GM12878 (cell line): ENCODE data around the gene CABLES1. TPM values are rescaled to one million over a fixed set of nuclear protein-coding genes. Genes with fewer than 3 reads are reported as not detected.
"Not testable (repeated sequence)": the region's sequence is repeated elsewhere in the genome, so short reads cannot be mapped to it uniquely, and the experiment has no call there.

Experiments
- ATAC-seq: fragments of 200-7000 bp; cut with Tn5 transposase; 3 replicates; pipeline ENCODE4 v1.9.1; 2020; ENCODE audit warnings: mild to moderate bottlenecking, moderate library complexity
- BruUV-seq: library from RNA; stranded (reverse); fragments of 400-500 nt; replicated peaks from 2 replicates; lab custom pipeline; 2021; lab: Mats Ljungman, UMichigan
- CTCF ChIA-PET: fragments of 300-600 bp; sonication (Branson Sonifier 250); formaldehyde crosslinking; extraction: SDS; loops from one replicate; lab custom pipeline; 2021; ENCODE audit warnings: inconsistent platforms; lab: Yijun Ruan, JAX
- POLR2A ChIA-PET: fragments of 350-600 bp; formaldehyde crosslinking; extraction: SDS; loops from one replicate; lab custom pipeline; 2021; ENCODE audit warnings: inconsistent platforms; lab: Charles Lee
- RAD21 ChIA-PET: fragments of 300-600 bp; sonication (Branson Sonifier 250); formaldehyde crosslinking; loops from one replicate; lab custom pipeline; 2023; ENCODE audit warnings: antibody characterized with exemption; ENCODE audit not compliant: unreplicated experiment; lab: Charles Lee
- SMC1A ChIA-PET: fragments of 300-600 bp; sonication (Branson Sonifier 250); formaldehyde crosslinking; loops from one replicate; lab custom pipeline; 2023; ENCODE audit not compliant: unreplicated experiment, uncharacterized antibody; lab: Charles Lee
- DNase-seq: peaks from one replicate; pipeline ENCODE4 v3.0.0-alpha.2; 2011; ENCODE audit warnings: low read depth, low spot score
- FAIRE-seq: peaks from 3 replicates; lab custom pipeline; 2011; peaks lifted over from hg19 to GRCh38; lab: Jason Lieb, UNC
- H2AFZ ChIP-seq: 2 replicates; pipeline ENCODE4 v1.6.0; 2011; ENCODE audit warnings: low read depth, low read length, control low read depth; ENCODE audit not compliant: control insufficient read depth
- H3K27ac ChIP-seq: 2 replicates; pipeline ENCODE4 v1.5.1; 2011; ENCODE audit warnings: control low read depth; ENCODE audit not compliant: control insufficient read depth, insufficient read depth
- H3K27me3 ChIP-seq, 2 experiments: replicated peaks in 1 of 2; 2 replicates each; pipeline versions ENCODE4 v1.6.0 to v1.6.1; 2011; ENCODE audit warnings: low read length in 1 of 2; ENCODE audit not compliant: control insufficient read depth in 2 of 2, insufficient read depth in 2 of 2
- H3K36me3 ChIP-seq, 2 experiments: 2 replicates each; pipeline ENCODE4 v1.5.1; 2011; ENCODE audit warnings: low read length in 1 of 2; ENCODE audit not compliant: control insufficient read depth in 2 of 2, insufficient read depth in 2 of 2
- H3K4me1 ChIP-seq: 2 replicates; pipeline ENCODE4 v1.6.1; 2011; ENCODE audit warnings: mild to moderate bottlenecking, low read length, moderate library complexity, mixed read lengths; ENCODE audit not compliant: control insufficient read depth, insufficient read depth
- H3K4me2 ChIP-seq: 2 replicates; pipeline ENCODE4 v1.6.0; 2011; ENCODE audit warnings: control low read depth; ENCODE audit not compliant: control insufficient read depth, insufficient read depth
- H3K4me3 ChIP-seq: fragments of 200-600 bp; sonication (generic); 2 replicates; pipeline ENCODE4 v1.5.1; 2016
- H3K79me2 ChIP-seq: 2 replicates; pipeline ENCODE4 v1.6.0; 2011; ENCODE audit warnings: low read length; ENCODE audit not compliant: control insufficient read depth, insufficient read depth
- H3K9ac ChIP-seq: 2 replicates; pipeline ENCODE4 v1.8.0; 2011; ENCODE audit warnings: low read length, control low read depth, mixed read lengths; ENCODE audit not compliant: control insufficient read depth, insufficient read depth
- H3K9me3 ChIP-seq: replicated peaks from 3 replicates; pipeline ENCODE4 v1.5.1; 2011; ENCODE audit warnings: mild to moderate bottlenecking, low read length; ENCODE audit not compliant: control insufficient read depth, insufficient read depth
- H4K20me1 ChIP-seq: 2 replicates; pipeline ENCODE4 v1.6.0; 2011; ENCODE audit not compliant: control insufficient read depth, insufficient read depth
- BHLHE40 ChIP-seq, 2 experiments: fragments of 450-650 bp in 1 of 2; IDR thresholded peaks; 2 replicates each; pipeline ENCODE4 v1.6.1; 2011 to 2017; ENCODE audit warnings: low read depth in 2 of 2, borderline replicate concordance in 1 of 2, improper control_type of control experiment in 1 of 2, low read length in 1 of 2, mild to moderate bottlenecking in 1 of 2
- KAT2A ChIP-seq: conservative IDR thresholded peaks from 2 replicates; pipeline ENCODE4 v1.6.1; 2011; ENCODE audit warnings: low read depth, low read length; ENCODE audit not compliant: control insufficient read depth
- RUNX3 ChIP-seq: IDR thresholded peaks from 2 replicates; pipeline ENCODE4 v1.6.1; 2012; ENCODE audit warnings: low read length, inconsistent platforms
- WGBS: methylation state at CpG from one replicate; pipeline ENCODE4 v1.1.6; 2016; ENCODE audit warnings: low lambda C conversion rate; ENCODE audit not compliant: insufficient replicate concordance, insufficient coverage; ENCODE audit errors: missing lambda C conversion rate; 5-methylcytosine and 5-hydroxymethylcytosine counted together
- in situ Hi-C: fragments of 300-500 bp; cut with MboI; formaldehyde crosslinking; loops from 9 replicates; pipeline ENCODE4 v1.14.3; 2018; ENCODE audit warnings: mixed read lengths
- intact Hi-C: fragments of 100-400 bp; cut with micrococcal nuclease; formaldehyde crosslinking; loops from one replicate; pipeline ENCODE4 v1.14.2; 2022; ENCODE audit not compliant: unreplicated experiment
- polyA plus RNA-seq, 11 experiments: library from polyadenylated mRNA; depleted of rRNA in 4 of 11; unstranded in 6 of 11; stranded (reverse) in 5 of 11; fragments of >200 nt; fragmentation: Nextera tagmentation in 4 of 11; fragmentation: Illumina TruSeq in 1 of 11; extraction: Ambion mirVana in 4 of 11; extraction: Trizol in 1 of 11; gene quantifications; 1 replicate in 1 of 11; 2 replicates in 10 of 11; pipeline versions ENCODE4 v1.2.1 to v1.2.3, GENCODE V29; 2011 to 2016; ENCODE audit warnings: inconsistent platforms in 2 of 11, missing spikeins in 2 of 11, low read depth in 1 of 11
- total RNA-seq, 4 experiments: library from RNA; depleted of rRNA in 3 of 4; stranded (reverse); fragments of >200 nt in 3 of 4; fragmentation: Illumina TruSeq in 1 of 4; extraction: Trizol in 1 of 4; gene quantifications; 2 replicates each; pipeline versions ENCODE4 v1.2.1 to v1.2.3, GENCODE V29; 2013 to 2021
- TF ChIP-seq, protein P1 (sequence below): fragments of 450-650 bp; formaldehyde crosslinking; IDR thresholded peaks from 2 replicates; pipeline ENCODE4 v1.4.0; 2020; ENCODE audit warnings: mild to moderate bottlenecking, moderate library complexity
- TF ChIP-seq, protein P2 (sequence below): IDR thresholded peaks from 2 replicates; pipeline ENCODE4 v1.6.1; 2012; ENCODE audit warnings: mild to moderate bottlenecking, low read depth, low read length
- TF ChIP-seq, protein P3 (sequence below): IDR thresholded peaks from 2 replicates; pipeline ENCODE4 v1.6.1; 2011; ENCODE audit warnings: low read depth, mild to moderate bottlenecking, low read length, moderate library complexity, borderline replicate concordance; ENCODE audit errors: extremely low read depth

CABLES1 gene
- total and polyA plus RNA-seq, 10 of the 15 experiments (the other 5 are each of a cell fraction or from before 2014, with no cell fraction given) = 2.9 to 27.2 (median 8.2) TPM

DNA sequence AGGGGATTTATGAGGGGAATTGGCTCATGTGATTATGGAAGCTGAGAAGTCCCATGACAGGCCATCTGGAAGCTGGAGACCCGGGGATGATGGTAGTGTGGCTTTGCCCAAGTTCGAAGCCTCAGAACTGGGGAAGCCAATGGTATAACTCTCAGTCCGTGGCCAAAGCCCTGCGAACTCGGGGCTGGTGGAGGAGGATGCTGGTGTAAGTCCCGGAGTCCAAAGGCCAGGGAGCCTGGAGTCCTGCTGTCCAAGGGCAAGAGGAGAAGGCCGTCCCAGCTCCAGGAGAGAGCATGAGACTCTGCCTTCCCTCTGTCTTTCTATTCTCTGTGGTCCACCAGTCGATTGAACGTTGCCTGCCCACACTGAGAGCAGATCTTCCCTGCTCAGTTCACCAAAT is 43.2 kb upstream of the CABLES1 start:
- H3K27me3 ChIP-seq = no peaks in the 10 kb centered on the region
- TF ChIP-seq, protein P1, sequence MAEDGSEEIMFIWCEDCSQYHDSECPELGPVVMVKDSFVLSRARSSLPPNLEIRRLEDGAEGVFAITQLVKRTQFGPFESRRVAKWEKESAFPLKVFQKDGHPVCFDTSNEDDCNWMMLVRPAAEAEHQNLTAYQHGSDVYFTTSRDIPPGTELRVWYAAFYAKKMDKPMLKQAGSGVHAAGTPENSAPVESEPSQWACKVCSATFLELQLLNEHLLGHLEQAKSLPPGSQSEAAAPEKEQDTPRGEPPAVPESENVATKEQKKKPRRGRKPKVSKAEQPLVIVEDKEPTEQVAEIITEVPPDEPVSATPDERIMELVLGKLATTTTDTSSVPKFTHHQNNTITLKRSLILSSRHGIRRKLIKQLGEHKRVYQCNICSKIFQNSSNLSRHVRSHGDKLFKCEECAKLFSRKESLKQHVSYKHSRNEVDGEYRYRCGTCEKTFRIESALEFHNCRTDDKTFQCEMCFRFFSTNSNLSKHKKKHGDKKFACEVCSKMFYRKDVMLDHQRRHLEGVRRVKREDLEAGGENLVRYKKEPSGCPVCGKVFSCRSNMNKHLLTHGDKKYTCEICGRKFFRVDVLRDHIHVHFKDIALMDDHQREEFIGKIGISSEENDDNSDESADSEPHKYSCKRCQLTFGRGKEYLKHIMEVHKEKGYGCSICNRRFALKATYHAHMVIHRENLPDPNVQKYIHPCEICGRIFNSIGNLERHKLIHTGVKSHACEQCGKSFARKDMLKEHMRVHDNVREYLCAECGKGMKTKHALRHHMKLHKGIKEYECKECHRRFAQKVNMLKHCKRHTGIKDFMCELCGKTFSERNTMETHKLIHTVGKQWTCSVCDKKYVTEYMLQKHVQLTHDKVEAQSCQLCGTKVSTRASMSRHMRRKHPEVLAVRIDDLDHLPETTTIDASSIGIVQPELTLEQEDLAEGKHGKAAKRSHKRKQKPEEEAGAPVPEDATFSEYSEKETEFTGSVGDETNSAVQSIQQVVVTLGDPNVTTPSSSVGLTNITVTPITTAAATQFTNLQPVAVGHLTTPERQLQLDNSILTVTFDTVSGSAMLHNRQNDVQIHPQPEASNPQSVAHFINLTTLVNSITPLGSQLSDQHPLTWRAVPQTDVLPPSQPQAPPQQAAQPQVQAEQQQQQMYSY (CRISPR knock-in tag) = no peak
- TF ChIP-seq RUNX3 (no peak), KAT2A (no peak), BHLHE40 (IDR thresholded peaks at IDR 0.05; ENCODE audit: borderline replicate concordance in 1 of 2, low read depth in 2 of 2, low read length in 1 of 2) (no peak)
- TF ChIP-seq, protein P2, sequence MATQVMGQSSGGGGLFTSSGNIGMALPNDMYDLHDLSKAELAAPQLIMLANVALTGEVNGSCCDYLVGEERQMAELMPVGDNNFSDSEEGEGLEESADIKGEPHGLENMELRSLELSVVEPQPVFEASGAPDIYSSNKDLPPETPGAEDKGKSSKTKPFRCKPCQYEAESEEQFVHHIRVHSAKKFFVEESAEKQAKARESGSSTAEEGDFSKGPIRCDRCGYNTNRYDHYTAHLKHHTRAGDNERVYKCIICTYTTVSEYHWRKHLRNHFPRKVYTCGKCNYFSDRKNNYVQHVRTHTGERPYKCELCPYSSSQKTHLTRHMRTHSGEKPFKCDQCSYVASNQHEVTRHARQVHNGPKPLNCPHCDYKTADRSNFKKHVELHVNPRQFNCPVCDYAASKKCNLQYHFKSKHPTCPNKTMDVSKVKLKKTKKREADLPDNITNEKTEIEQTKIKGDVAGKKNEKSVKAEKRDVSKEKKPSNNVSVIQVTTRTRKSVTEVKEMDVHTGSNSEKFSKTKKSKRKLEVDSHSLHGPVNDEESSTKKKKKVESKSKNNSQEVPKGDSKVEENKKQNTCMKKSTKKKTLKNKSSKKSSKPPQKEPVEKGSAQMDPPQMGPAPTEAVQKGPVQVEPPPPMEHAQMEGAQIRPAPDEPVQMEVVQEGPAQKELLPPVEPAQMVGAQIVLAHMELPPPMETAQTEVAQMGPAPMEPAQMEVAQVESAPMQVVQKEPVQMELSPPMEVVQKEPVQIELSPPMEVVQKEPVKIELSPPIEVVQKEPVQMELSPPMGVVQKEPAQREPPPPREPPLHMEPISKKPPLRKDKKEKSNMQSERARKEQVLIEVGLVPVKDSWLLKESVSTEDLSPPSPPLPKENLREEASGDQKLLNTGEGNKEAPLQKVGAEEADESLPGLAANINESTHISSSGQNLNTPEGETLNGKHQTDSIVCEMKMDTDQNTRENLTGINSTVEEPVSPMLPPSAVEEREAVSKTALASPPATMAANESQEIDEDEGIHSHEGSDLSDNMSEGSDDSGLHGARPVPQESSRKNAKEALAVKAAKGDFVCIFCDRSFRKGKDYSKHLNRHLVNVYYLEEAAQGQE = no peak
- TF ChIP-seq, protein P3, sequence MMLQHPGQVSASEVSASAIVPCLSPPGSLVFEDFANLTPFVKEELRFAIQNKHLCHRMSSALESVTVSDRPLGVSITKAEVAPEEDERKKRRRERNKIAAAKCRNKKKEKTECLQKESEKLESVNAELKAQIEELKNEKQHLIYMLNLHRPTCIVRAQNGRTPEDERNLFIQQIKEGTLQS = no peak
- intact Hi-C loops = loop anchor here (10.0 kb wide), 1 partner anchor 297 kb away; no protein-coding TSS in a partner anchor
- no peak overlapping the region for H3K9ac ChIP-seq
- no peak for ATAC-seq
- CTCF ChIA-PET = interaction anchor here (1.0 to 1.2 kb wide), 2 partner anchors 14 to 34 kb away, joined by 3 to 4 read pairs; no protein-coding TSS in a partner anchor
- no peaks in the 10 kb centered on the region for H3K79me2 ChIP-seq
- H2AFZ ChIP-seq = no peak overlapping the region
- in situ Hi-C loops = no loop called here
- no peak for FAIRE-seq
- H3K4me1 ChIP-seq = peaks cover 5% of the 10 kb centered on the region
- no peak for DNase-seq
- RAD21 ChIA-PET = interaction anchor here (1.1 kb wide), 1 partner anchor 22 kb away, joined by 3 read pairs; no protein-coding TSS in a partner anchor
- H4K20me1 ChIP-seq = no peaks in the 10 kb centered on the region
- no peak overlapping the region for H3K27ac ChIP-seq
- SMC1A ChIA-PET = interaction anchor here (1.0 to 1.6 kb wide), 5 partner anchors 7 to 34 kb away, joined by 3 to 7 read pairs (median 4); no protein-coding TSS in a partner anchor
- BruUV-seq = no TSS peak
- H3K4me3 ChIP-seq = no peak overlapping the region
- H3K9me3 ChIP-seq = no peaks in the 10 kb centered on the region
- H3K4me2 ChIP-seq = no peak overlapping the region
- WGBS = 77% methylated on average over 9 of the region's 9 CpGs
- H3K36me3 ChIP-seq = no peaks in the 10 kb centered on the region
- POLR2A ChIA-PET = interaction anchor here (0.5 kb wide), 1 partner anchor 173 kb away, joined by 5 read pairs; no protein-coding TSS in a partner anchor

DNA sequence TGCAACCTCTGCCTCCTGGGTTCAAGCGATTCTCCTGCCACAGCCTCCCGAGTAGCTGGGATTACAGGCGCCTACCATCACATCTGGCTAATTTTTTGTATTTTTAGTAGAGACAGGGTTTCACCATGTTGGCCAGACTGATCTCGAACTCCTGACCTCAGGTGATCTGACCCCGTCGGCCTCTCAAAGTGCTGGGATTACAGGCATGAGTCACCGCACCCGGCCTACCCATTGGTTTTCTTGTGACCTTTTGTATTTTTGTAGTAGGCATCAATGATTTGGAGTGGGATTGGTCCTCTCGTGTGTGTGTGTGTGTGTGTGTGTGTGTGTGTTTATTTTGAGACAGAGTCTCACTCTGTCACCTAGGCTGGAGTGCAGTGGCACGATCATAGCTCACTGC is 42.2 kb upstream of the CABLES1 start:
- H3K9me3 ChIP-seq, FAIRE-seq, H4K20me1 ChIP-seq, H3K36me3 ChIP-seq, H3K4me1 ChIP-seq, H3K27me3 ChIP-seq, DNase-seq, POLR2A ChIA-PET, H3K27ac ChIP-seq, BruUV-seq, H3K4me3 ChIP-seq, ATAC-seq, H2AFZ ChIP-seq, in situ Hi-C loops, H3K79me2 ChIP-seq, RAD21 ChIA-PET, CTCF ChIA-PET, H3K9ac ChIP-seq, H3K4me2 ChIP-seq: not testable (repeated sequence)
- intact Hi-C loops = loop anchor here (10.0 kb wide), 1 partner anchor 298 kb away; no protein-coding TSS in a partner anchor
- WGBS = 87% methylated on average over 10 of the region's 10 CpGs
- SMC1A ChIA-PET = interaction anchor here (0.6 kb wide), 1 partner anchor 78 kb away, joined by 3 read pairs; no protein-coding TSS in a partner anchor
